H1 (cell line): ENCODE data around the gene HTRA1. TPM values are rescaled to one million over a fixed set of nuclear protein-coding genes. Genes with fewer than 3 reads are reported as not detected.

ENCODE experiments used
- CTCF ChIA-PET: fragments of 300-600 bp; sonication (Branson Sonifier 250); formaldehyde crosslinking; loops from one replicate; lab custom pipeline; 2021; ENCODE audit not compliant: partially characterized antibody; lab: Charles Lee
- POLR2A ChIA-PET: fragments of 300-600 bp; sonication (Branson Sonifier 250); formaldehyde crosslinking; loops from one replicate; lab custom pipeline; 2021; ENCODE audit warnings: inconsistent platforms; ENCODE audit not compliant: partially characterized antibody; lab: Charles Lee
- DNase-seq, 2 experiments: peaks; one replicate each; pipeline versions ENCODE4 v3.0.0 to v3.0.0-alpha.2; 2010 to 2022; ENCODE audit warnings: low spot score in 2 of 2, low read depth in 1 of 2, mixed read lengths in 1 of 2
- FAIRE-seq: peaks from 2 replicates; lab custom pipeline; 2011; peaks lifted over from hg19 to GRCh38; lab: Jason Lieb, UNC
- H2AFZ ChIP-seq: 2 replicates; pipeline ENCODE4 v1.8.1; 2012; ENCODE audit warnings: low read length, inconsistent platforms
- H2AK5ac ChIP-seq: 2 replicates; pipeline ENCODE4 v1.6.1; 2013; ENCODE audit warnings: low read depth, low read length
- H2BK120ac ChIP-seq: replicated peaks from 2 replicates; pipeline ENCODE3; 2013; ENCODE audit warnings: low read depth, low read length, inconsistent platforms
- H2BK12ac ChIP-seq: 2 replicates; pipeline ENCODE4 v1.6.1; 2013; ENCODE audit warnings: low read depth, low read length
- H2BK15ac ChIP-seq: 2 replicates; pipeline ENCODE4 v1.6.1; 2013; ENCODE audit warnings: low read length
- H2BK20ac ChIP-seq: 2 replicates; pipeline ENCODE4 v1.6.1; 2013; ENCODE audit warnings: low read length
- H2BK5ac ChIP-seq: 2 replicates; pipeline ENCODE4 v1.6.1; 2013; ENCODE audit warnings: low read depth, low read length
- H3K14ac ChIP-seq: 2 replicates; pipeline ENCODE4 v1.6.1; 2013; ENCODE audit warnings: inconsistent platforms; ENCODE audit not compliant: insufficient read length
- H3K18ac ChIP-seq: 2 replicates; pipeline ENCODE4 v1.6.1; 2013; ENCODE audit warnings: low read length; ENCODE audit errors: extremely low read depth
- H3K23ac ChIP-seq: 2 replicates; pipeline ENCODE4 v1.6.1; 2013; ENCODE audit warnings: inconsistent platforms; ENCODE audit not compliant: insufficient read length
- H3K23me2 ChIP-seq: 2 replicates; pipeline ENCODE4 v1.6.1; 2013; ENCODE audit warnings: low read depth, low read length
- H3K27ac ChIP-seq: 2 replicates; pipeline ENCODE4 v1.6.1; 2011; ENCODE audit warnings: low read depth, low read length, inconsistent platforms
- H3K27me3 ChIP-seq, 4 experiments: replicated peaks in 1 of 4; 1 replicate in 1 of 4; 2 replicates in 3 of 4; pipeline versions ENCODE4 v1.6.1 to v1.8.1; 2011 to 2013; ENCODE audit warnings: low read length in 3 of 4, mild to moderate bottlenecking in 3 of 4, inconsistent platforms in 2 of 4, mixed read lengths in 2 of 4, moderate library complexity in 1 of 4; ENCODE audit not compliant: control insufficient read depth in 3 of 4, insufficient read depth in 3 of 4; ENCODE audit errors: extremely low read depth in 1 of 4
- H3K36me3 ChIP-seq, 4 experiments: 2 replicates each; pipeline versions ENCODE4 v1.6.1 to v1.8.1; 2011 to 2013; ENCODE audit warnings: mild to moderate bottlenecking in 4 of 4, low read length in 3 of 4, moderate library complexity in 2 of 4, control low read depth in 1 of 4, inconsistent platforms in 1 of 4; ENCODE audit not compliant: insufficient read depth in 4 of 4, control insufficient read depth in 2 of 4
- H3K4ac ChIP-seq: replicated peaks from 2 replicates; pipeline ENCODE3; 2013; ENCODE audit warnings: low read length, low read depth, mixed read lengths, inconsistent platforms; ENCODE audit not compliant: insufficient read length
- H3K4me1 ChIP-seq, 4 experiments: replicated peaks in 1 of 4; 1 replicate in 1 of 4; 2 replicates in 3 of 4; pipeline versions ENCODE4 v1.6.1 to v1.8.1; 2011 to 2013; ENCODE audit warnings: low read length in 3 of 4, inconsistent platforms in 2 of 4, mixed read lengths in 1 of 4; ENCODE audit not compliant: insufficient read depth in 4 of 4, control insufficient read depth in 3 of 4
- H3K4me2 ChIP-seq, 2 experiments: 2 replicates each; pipeline versions ENCODE4 v1.6.1 to v1.8.1; 2011 to 2013; ENCODE audit warnings: low read depth in 2 of 2, low read length in 2 of 2, control low read depth in 1 of 2, inconsistent platforms in 1 of 2, mild to moderate bottlenecking in 1 of 2; ENCODE audit not compliant: insufficient read depth in 1 of 2
- H3K4me3 ChIP-seq, 4 experiments: fragments of 200-600, 300-600 bp in 1 of 4; sonication (generic), shearing (Covaris generic), sonication (Bioruptor Twin) in 1 of 4; 2 replicates each; pipeline versions ENCODE4 v1.5.1 to v1.8.1; 2011 to 2016; ENCODE audit warnings: low read length in 4 of 4, low read depth in 3 of 4, control low read depth in 2 of 4, inconsistent platforms in 2 of 4, mild to moderate bottlenecking in 2 of 4, mixed read lengths in 1 of 4, moderate library complexity in 1 of 4; ENCODE audit not compliant: insufficient read depth in 2 of 4; ENCODE audit errors: extremely low read depth in 1 of 4
- H3K56ac ChIP-seq: replicated peaks from 2 replicates; pipeline ENCODE3; 2013; ENCODE audit warnings: low read depth, mild to moderate bottlenecking, mixed read lengths, low read length, inconsistent platforms; ENCODE audit not compliant: insufficient read length
- H3K79me1 ChIP-seq: 2 replicates; pipeline ENCODE4 v1.6.1; 2013; ENCODE audit warnings: low read depth, low read length, control low read depth
- H3K79me2 ChIP-seq, 2 experiments: 2 replicates each; pipeline versions ENCODE4 v1.6.1 to v1.8.1; 2012 to 2013; ENCODE audit warnings: low read length in 2 of 2, mild to moderate bottlenecking in 2 of 2, inconsistent platforms in 1 of 2; ENCODE audit not compliant: insufficient read depth in 2 of 2, control insufficient read depth in 1 of 2
- H3K9ac ChIP-seq, 4 experiments: replicated peaks in 1 of 4; 1 replicate in 1 of 4; 2 replicates in 3 of 4; pipeline versions ENCODE4 v1.6.1 to v1.8.1; 2011 to 2013; ENCODE audit warnings: low read depth in 3 of 4, low read length in 3 of 4, control low read depth in 2 of 4, mild to moderate bottlenecking in 2 of 4, moderate library complexity in 2 of 4, inconsistent platforms in 1 of 4; ENCODE audit errors: extremely low read depth in 1 of 4
- H3K9me3 ChIP-seq, 2 experiments: 2 replicates each; pipeline versions ENCODE4 v1.6.1 to v1.8.1; 2012 to 2013; ENCODE audit warnings: mild to moderate bottlenecking in 2 of 2, moderate library complexity in 2 of 2, control low read depth in 1 of 2, inconsistent platforms in 1 of 2, low read depth in 1 of 2, low read length in 1 of 2, mixed read lengths in 1 of 2; ENCODE audit not compliant: insufficient read depth in 2 of 2
- H4K20me1 ChIP-seq, 2 experiments: replicated peaks in 1 of 2; 2 replicates each; pipeline versions ENCODE3 to v1.8.1; 2011 to 2013; ENCODE audit warnings: inconsistent platforms in 2 of 2, low read length in 2 of 2, mild to moderate bottlenecking in 1 of 2; ENCODE audit not compliant: insufficient read depth in 2 of 2, control insufficient read depth in 1 of 2
- H4K5ac ChIP-seq: 2 replicates; pipeline ENCODE4 v1.6.1; 2013; ENCODE audit warnings: low read length, low read depth, mixed read lengths, inconsistent platforms; ENCODE audit not compliant: insufficient read length
- H4K8ac ChIP-seq: 2 replicates; pipeline ENCODE4 v1.8.0; 2013; ENCODE audit warnings: mild to moderate bottlenecking, moderate library complexity, low read length, inconsistent platforms; ENCODE audit not compliant: insufficient read depth; ENCODE audit errors: extremely low read depth
- H4K91ac ChIP-seq: replicated peaks from 2 replicates; pipeline ENCODE3; 2013; ENCODE audit warnings: low read length, mixed read lengths, inconsistent platforms; ENCODE audit not compliant: insufficient read length
- CBX8 ChIP-seq: fragments of 300-800, 300-1000 bp; sonication (generic); IDR thresholded peaks from 2 replicates; pipeline ENCODE4 v1.7.1; 2016; ENCODE audit warnings: low read depth, low read length, borderline replicate concordance
- CEBPB ChIP-seq: IDR thresholded peaks from 2 replicates; pipeline ENCODE4 v1.6.1; 2012; ENCODE audit warnings: low read depth, low read length
- CTBP2 ChIP-seq: IDR thresholded peaks from 2 replicates; pipeline ENCODE4 v1.7.0; 2011; ENCODE audit warnings: borderline replicate concordance, mild to moderate bottlenecking, moderate library complexity, mixed read lengths, low read length; ENCODE audit not compliant: insufficient read depth, insufficient read length
- EZH2 ChIP-seq: fragments of 200-600 bp; sonication (generic); IDR thresholded peaks from 2 replicates; pipeline ENCODE4 v1.7.1; 2012; ENCODE audit warnings: low read depth, mild to moderate bottlenecking, moderate library complexity, low read length, inconsistent platforms; ENCODE audit not compliant: severe bottlenecking
- JUN ChIP-seq: IDR thresholded peaks from 2 replicates; pipeline ENCODE4 v1.6.1; 2011; ENCODE audit warnings: low read depth, mild to moderate bottlenecking, improper control_type of control experiment, low read length
- NANOG ChIP-seq: IDR thresholded peaks from 2 replicates; pipeline ENCODE4 v1.6.1; 2011; ENCODE audit warnings: low read length, low read depth, mild to moderate bottlenecking, inconsistent platforms; ENCODE audit not compliant: insufficient read depth, poor library complexity, severe bottlenecking
- SAP30 ChIP-seq: fragments of 300-600 bp; sonication (generic); IDR thresholded peaks from 2 replicates; pipeline ENCODE4 v1.7.1; 2012; ENCODE audit warnings: low read length, moderate library complexity, mild to moderate bottlenecking, inconsistent platforms; ENCODE audit not compliant: insufficient read depth, insufficient replicate concordance
- SIX5 ChIP-seq: IDR thresholded peaks from 2 replicates; pipeline ENCODE4 v1.6.1; 2011; ENCODE audit warnings: mild to moderate bottlenecking, low read depth, low read length
- SP2 ChIP-seq: IDR thresholded peaks from 2 replicates; pipeline ENCODE4 v1.6.1; 2012; ENCODE audit warnings: mild to moderate bottlenecking, low read length, inconsistent platforms
- TAF7 ChIP-seq: optimal IDR thresholded peaks from 2 replicates; pipeline ENCODE3; 2011; ENCODE audit warnings: low read depth, mild to moderate bottlenecking, inconsistent platforms, low read length, moderate library complexity, borderline replicate concordance
- WGBS, 2 experiments: shearing (Covaris generic) in 1 of 2; methylation state at CpG; one replicate each; pipeline versions ENCODE4 v1.1.6 to v1.1.7; 2013 to 2015; ENCODE audit warnings: low lambda C conversion rate in 2 of 2, mixed read lengths in 2 of 2, inconsistent platforms in 1 of 2, low coverage in 1 of 2, missing lambda C conversion rate in 1 of 2; ENCODE audit not compliant: insufficient replicate concordance in 2 of 2, insufficient coverage in 1 of 2, insufficient read length in 1 of 2; ENCODE audit errors: extremely low coverage in 1 of 2, missing lambda C conversion rate in 1 of 2; 5-methylcytosine and 5-hydroxymethylcytosine counted together
- polyA plus RNA-seq, 7 experiments: library from polyadenylated mRNA; depleted of rRNA in 3 of 7; stranded (reverse) in 5 of 7; unstranded in 2 of 7; fragments of >200 nt in 5 of 7; fragments of 200-250 nt in 2 of 7; gene quantifications; 1 replicate in 5 of 7; 2 replicates in 1 of 7; 4 replicates in 1 of 7; pipeline versions ENCODE4 v1.2.1 to v1.2.3, GENCODE V29; 2011 to 2013; ENCODE audit warnings: missing spikeins in 2 of 7, mixed read lengths in 2 of 7
- total RNA-seq: library from RNA; stranded (reverse); fragmentation: NEBNext Ultra II Directional; extraction: Animal tissue kit (Norgen Biotek cat#: 25700); gene quantifications from 2 replicates; pipeline ENCODE4 v1.2.1, GENCODE V29; 2021
- TF ChIP-seq, protein P1 (sequence below): IDR thresholded peaks from 2 replicates; pipeline ENCODE4 v1.6.1; 2011; ENCODE audit warnings: low read depth, mild to moderate bottlenecking, low read length; ENCODE audit not compliant: insufficient read depth

Gene HTRA1
- total and polyA plus RNA-seq, 2 of the 8 experiments (the other 6 are each of a cell fraction or from before 2014, with no cell fraction given), result 15.8 to 20.1 TPM

GRCh38 chr10:122466951-122467381 lies 5.6 kb downstream of the HTRA1 start:
- Histone ChIP-seq H3K4me1 (peaks cover 0 to 7% (median 0%) of the 10 kb centered on the region in 4 experiments; a peak in 3 of 7 replicates), H2BK15ac (no peak overlapping the region), H3K4me3 (no peak overlapping the region), H3K4ac (no peak overlapping the region), H3K79me1 (no peaks in the 10 kb centered on the region; the same call in 1 of the 2 replicates), H3K56ac (no peak overlapping the region)
- 89% methylated on average over 8 of the region's 8 CpGs; no CpG with 5 or more reads in 1 of the 2 experiments for WGBS, 2 experiments
- TF ChIP-seq, protein P1, sequence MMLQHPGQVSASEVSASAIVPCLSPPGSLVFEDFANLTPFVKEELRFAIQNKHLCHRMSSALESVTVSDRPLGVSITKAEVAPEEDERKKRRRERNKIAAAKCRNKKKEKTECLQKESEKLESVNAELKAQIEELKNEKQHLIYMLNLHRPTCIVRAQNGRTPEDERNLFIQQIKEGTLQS, result no peak
- TF ChIP-seq CBX8 (no peak), SAP30 (no peak), CTBP2 (no peak), JUN (no peak), SIX5 (no peak), EZH2 (no peak), TAF7 (no peak), SP2 (no peak), NANOG (no peak), CEBPB (no peak)
- TF ChIP-seq, all 59 proteins: peak for 0
- Histone ChIP-seq H3K18ac (no peak overlapping the region), H2BK5ac (no peak overlapping the region), H4K8ac (no peak overlapping the region), H3K27me3 (peaks cover 16 to 25% (median 22%) of the 10 kb centered on the region in 4 experiments; a peak in 6 of 7 replicates), H3K9me3 (no peaks in the 10 kb centered on the region), H3K36me3 (peaks cover 0 to 3% (median 0%) of the 10 kb centered on the region in 4 experiments; a peak in 1 of 8 replicates), H3K23ac (no peak overlapping the region), H3K79me2 (no peaks in the 10 kb centered on the region), H4K5ac (no peak overlapping the region), H4K20me1 (peaks cover 3 to 5% of the 10 kb centered on the region in 2 experiments), H4K91ac (no peak overlapping the region), H3K9ac (no peak overlapping the region), H2BK12ac (no peak overlapping the region), H2AK5ac (no peak overlapping the region), H3K27ac (no peak overlapping the region), H3K23me2 (peaks cover 8% of the 10 kb centered on the region; the same call in 1 of the 2 replicates), H2AFZ (no peak overlapping the region), H3K14ac (no peak overlapping the region), H2BK120ac (no peak overlapping the region), H2BK20ac (no peak overlapping the region), H3K4me2 (no peak overlapping the region)
- no peak for FAIRE-seq
- CTCF ChIA-PET, result interaction anchor here (0.6 to 1.6 kb wide), 6 partner anchors 9 to 885 kb away, joined by 3 to 8 read pairs (median 4); no protein-coding TSS in a partner anchor
- no peak for DNase-seq
- POLR2A ChIA-PET, result no interaction called here
